T-cell (primary cell): Measurements from ENCODE around the gene TEX11. TPM values are rescaled to one million over a fixed set of nuclear protein-coding genes. Genes with fewer than 3 reads are reported as not detected.
"Not testable (repeated sequence)": the region's sequence is repeated elsewhere in the genome, so short reads cannot be mapped to it uniquely, and the experiment has no call there.

Experiments
- ATAC-seq, 4 experiments: fragments of 200-7000 bp in 3 of 4; fragments of 150-1000 bp in 1 of 4; cut with Tn5 transposase; replicated peaks in 1 of 4; 1 replicate in 3 of 4; 2 replicates in 1 of 4; pipeline ENCODE4 v1.10.0; 2021; ENCODE audit warnings: moderate library complexity in 3 of 4, mild to moderate bottlenecking in 2 of 4, moderate number of reproducible peaks in 1 of 4
- CTCF ChIA-PET, 2 donors: fragments of 300-600 bp; sonication (Branson Sonifier 250); formaldehyde crosslinking; loops; one replicate each; lab custom pipeline; 2022; ENCODE audit warnings: antibody characterized with exemption in 2 of 2; lab: Charles Lee
- POLR2A ChIA-PET, 2 donors: fragments of 300-600 bp; sonication (Branson Sonifier 250); formaldehyde crosslinking; loops; one replicate each; lab custom pipeline; 2022; ENCODE audit warnings: antibody characterized with exemption in 2 of 2; lab: Charles Lee
- DNase-seq, 35 experiments: peaks; one replicate each; pipeline versions ENCODE4 v3.0.0 to v3.0.0-alpha.2; 2013 to 2023
- H3K27ac ChIP-seq: one replicate; pipeline ENCODE4 v1.5.1; 2013; ENCODE audit warnings: low read length
- H3K27me3 ChIP-seq, 2 experiments: replicated peaks in 1 of 2; 1 replicate in 1 of 2; 2 replicates in 1 of 2; pipeline versions ENCODE4 v1.6.1 to v1.7.0; 2013; ENCODE audit warnings: low read length in 1 of 2, mixed read lengths in 1 of 2; ENCODE audit not compliant: control insufficient read depth in 2 of 2, insufficient read depth in 2 of 2; ENCODE audit errors: extremely low read depth in 1 of 2
- H3K36me3 ChIP-seq, 2 donors: 1 replicate in 1 of 2; 2 replicates in 1 of 2; pipeline versions ENCODE4 v1.6.1 to v1.7.0; 2013; ENCODE audit warnings: low read length in 1 of 2; ENCODE audit not compliant: control insufficient read depth in 2 of 2, insufficient read depth in 1 of 2; ENCODE audit errors: extremely low read depth in 1 of 2
- H3K4me1 ChIP-seq, 2 experiments: 1 replicate in 1 of 2; 2 replicates in 1 of 2; pipeline versions ENCODE4 v1.6.1 to v1.7.0; 2013; ENCODE audit warnings: low read length in 2 of 2, mixed read lengths in 1 of 2; ENCODE audit not compliant: insufficient read depth in 2 of 2, control insufficient read depth in 1 of 2; ENCODE audit errors: extremely low read depth in 1 of 2
- H3K4me3 ChIP-seq, 2 donors: 1 replicate in 1 of 2; 2 replicates in 1 of 2; pipeline versions ENCODE4 v1.5.1 to v1.7.0; 2013; ENCODE audit warnings: mild to moderate bottlenecking in 2 of 2, low read length in 1 of 2, moderate library complexity in 1 of 2; ENCODE audit not compliant: control insufficient read depth in 1 of 2; ENCODE audit errors: extremely low read depth in 1 of 2
- H3K9me3 ChIP-seq: 2 replicates; pipeline ENCODE4 v1.7.0; 2013
- H3K27ac Mint-ChIP-seq, 2 donors: one replicate each; pipeline ENCODE4 v1.8.0; 2020 to 2021; ENCODE audit warnings: mild to moderate bottlenecking in 2 of 2, mixed read lengths in 2 of 2
- H3K27me3 Mint-ChIP-seq, 2 donors: one replicate each; pipeline ENCODE4 v1.8.0; 2021 to 2022; ENCODE audit warnings: mixed read lengths in 2 of 2
- H3K36me3 Mint-ChIP-seq: one replicate; pipeline ENCODE4 v1.8.0; 2021; ENCODE audit warnings: mixed read lengths
- H3K4me1 Mint-ChIP-seq, 3 donors: one replicate each; pipeline ENCODE4 v1.8.0; 2020 to 2022; ENCODE audit warnings: mixed read lengths in 3 of 3, mild to moderate bottlenecking in 1 of 3
- H3K4me3 Mint-ChIP-seq, 3 donors: one replicate each; pipeline ENCODE4 v1.8.0; 2020 to 2022; ENCODE audit warnings: mild to moderate bottlenecking in 3 of 3, mixed read lengths in 3 of 3, moderate library complexity in 3 of 3
- H3K9me3 Mint-ChIP-seq, 3 donors: one replicate each; pipeline ENCODE4 v1.8.0; 2020 to 2022; ENCODE audit warnings: mixed read lengths in 3 of 3
- WGBS: methylation state at CpG from one replicate; pipeline ENCODE4 v1.1.5; 2013; ENCODE audit warnings: missing lambda C conversion rate; ENCODE audit not compliant: insufficient coverage; 5-methylcytosine and 5-hydroxymethylcytosine counted together
- total RNA-seq, 35 experiments: library from RNA in 6 of 35; stranded (reverse) in 6 of 35; fragments of 120-200 nt in 1 of 35; gene quantifications; one replicate each; pipeline versions ENCODE4 v1.2.1 to v1.2.4 and lab custom pipeline; 2013 to 2026

Gene TEX11
- total RNA-seq, 5 donors from 2014 or later (not counting 1 experiment from before 2014, with no cell fraction given): not detected

GRCh38 chrX:70672326-70672725, 236.2 kb downstream of the TEX11 start:
- Mint-ChIP-seq H3K27me3 (peaks cover 0 to 3% of the 10 kb centered on the region in 2 donors), H3K4me1 (no peaks in the 10 kb centered on the region), H3K36me3 (no peaks in the 10 kb centered on the region), H3K9me3 (no peaks in the 10 kb centered on the region), H3K4me3 (no peak overlapping the region), H3K27ac (no peak overlapping the region)
- no CpG with 5 or more reads among the region's 3 CpGs for WGBS
- ChIA-PET POLR2A (no interaction called here), CTCF (no interaction called here)
- H3K4me1 ChIP-seq: no peaks in the 10 kb centered on the region
- H3K4me3 ChIP-seq: no peak overlapping the region
- peaks cover 0 to 2% of the 10 kb centered on the region in 2 experiments for H3K27me3 ChIP-seq
- ATAC-seq: no peak
- no peak overlapping the region for H3K27ac ChIP-seq
- no peaks in the 10 kb centered on the region for H3K36me3 ChIP-seq
- no peak for DNase-seq
- H3K9me3 ChIP-seq: no peaks in the 10 kb centered on the region

- Mint-ChIP-seq H3K4me3 (no peak overlapping the region), H3K27me3 (peaks cover 0 to 10% of the 10 kb centered on the region in 2 donors), H3K4me1 (no peaks in the 10 kb centered on the region), H3K27ac (no peak overlapping the region), H3K9me3 (no peaks in the 10 kb centered on the region), H3K36me3 (no peaks in the 10 kb centered on the region)
- ATAC-seq: no peak
- no peaks in the 10 kb centered on the region for H3K36me3 ChIP-seq
- no peak overlapping the region for H3K27ac ChIP-seq
- CTCF ChIA-PET: no interaction called here
- DNase-seq: no peak
- H3K4me1 ChIP-seq: no peaks in the 10 kb centered on the region
- H3K27me3 ChIP-seq: peaks cover 0 to 2% of the 10 kb centered on the region in 2 experiments
- no peak overlapping the region for H3K4me3 ChIP-seq
- POLR2A ChIA-PET: no interaction called here
- H3K9me3 ChIP-seq: no peaks in the 10 kb centered on the region
Observed at GRCh38 chrX:70669120-70669519, 239.4 kb downstream of the TEX11 start.

- DNase-seq (peak in 2 of 35 experiments; percentile 1 to 34), ATAC-seq (no peak)
- POLR2A ChIA-PET: interaction anchor here in 1 of 2 donors (0.5 kb wide), 1 partner anchor 38 kb away, joined by 3 read pairs; no protein-coding TSS in a partner anchor
- Mint-ChIP-seq H3K27me3 (peaks cover 0 to 12% of the 10 kb centered on the region in 2 donors), H3K4me1 (peaks cover 0 to 9% (median 0%) of the 10 kb centered on the region in 3 donors), H3K9me3 (no peaks in the 10 kb centered on the region), H3K36me3 (no peaks in the 10 kb centered on the region), H3K27ac (no peak overlapping the region), H3K4me3 (no peak overlapping the region)
- WGBS: no CpG with 5 or more reads among the region's 1 CpG
- no peak overlapping the region for H3K27ac ChIP-seq
- H3K9me3 ChIP-seq: no peaks in the 10 kb centered on the region
- no peak overlapping the region for H3K4me3 ChIP-seq
- CTCF ChIA-PET: interaction anchor here (0.6 to 1.1 kb wide), 3 partner anchors 9 to 511 kb away, joined by 4 to 7 read pairs (median 5); no protein-coding TSS in a partner anchor
- no peaks in the 10 kb centered on the region for H3K4me1 ChIP-seq
- H3K27me3 ChIP-seq: peaks cover 0 to 2% of the 10 kb centered on the region in 2 experiments
- H3K36me3 ChIP-seq: no peaks in the 10 kb centered on the region
Observed at GRCh38 chrX:70664726-70665125, 243.8 kb downstream of the TEX11 start.

DNA sequence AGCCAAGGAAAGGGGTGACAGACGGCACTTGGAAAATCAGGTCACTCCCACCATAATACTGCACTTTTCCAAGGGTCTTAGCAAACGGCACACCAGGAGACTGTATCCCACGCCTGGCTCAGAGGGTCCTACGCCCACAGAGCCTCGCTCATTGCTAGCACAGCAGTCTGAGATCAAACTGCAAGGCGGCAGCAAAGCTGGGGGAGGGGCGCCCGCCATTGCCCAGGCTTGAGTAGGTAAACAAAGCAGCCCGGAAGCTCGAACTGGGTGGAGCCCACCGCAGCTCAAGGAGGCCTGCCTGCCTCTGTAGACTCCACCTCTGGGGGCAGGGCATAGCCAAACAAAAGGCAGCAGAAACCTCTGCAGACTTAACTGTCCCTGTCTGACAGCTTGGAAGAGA, 247.4 kb downstream of the TEX11 start:
- H3K36me3 ChIP-seq, H3K36me3 Mint-ChIP-seq, H3K9me3 ChIP-seq, H3K27ac Mint-ChIP-seq, H3K4me3 Mint-ChIP-seq, H3K4me3 ChIP-seq, POLR2A ChIA-PET, H3K9me3 Mint-ChIP-seq, H3K27me3 ChIP-seq, H3K27ac ChIP-seq, H3K27me3 Mint-ChIP-seq, ATAC-seq, CTCF ChIA-PET, H3K4me1 ChIP-seq: not testable (repeated sequence)
- no CpG with 5 or more reads among the region's 11 CpGs for WGBS
- peaks cover 0 to 14% (median 6%) of the 10 kb centered on the region in 3 donors for H3K4me1 Mint-ChIP-seq
- peak in 2 of 35 experiments; percentile 1 to 11 for DNase-seq

- H3K4me3 ChIP-seq, POLR2A ChIA-PET, H3K9me3 Mint-ChIP-seq, H3K27ac Mint-ChIP-seq, ATAC-seq, H3K4me3 Mint-ChIP-seq, H3K36me3 ChIP-seq, H3K36me3 Mint-ChIP-seq, H3K9me3 ChIP-seq, H3K27ac ChIP-seq, H3K27me3 Mint-ChIP-seq, DNase-seq, H3K4me1 ChIP-seq, H3K27me3 ChIP-seq: not testable (repeated sequence)
- CTCF ChIA-PET: interaction anchor here in 1 of 2 donors (0.8 kb wide), 1 partner anchor 8 kb away, joined by 3 read pairs; no protein-coding TSS in a partner anchor
- H3K4me1 Mint-ChIP-seq: peaks cover 0 to 16% (median 10%) of the 10 kb centered on the region in 3 donors
- no CpG with 5 or more reads among the region's 4 CpGs for WGBS
Observed at GRCh38 chrX:70657546-70657945, 251.0 kb downstream of the TEX11 start.

- DNase-seq (no peak), ATAC-seq (peak in 1 of 4 experiments; percentile 46)
- no peak overlapping the region for H3K4me3 ChIP-seq
- no peaks in the 10 kb centered on the region for H3K4me1 ChIP-seq
- Mint-ChIP-seq H3K4me1 (peaks cover 0 to 12% (median 10%) of the 10 kb centered on the region in 3 donors), H3K9me3 (no peaks in the 10 kb centered on the region), H3K27ac (peak overlapping the region; percentile 77 to 85), H3K27me3 (peaks cover 0 to 8% of the 10 kb centered on the region in 2 donors), H3K4me3 (no peak overlapping the region), H3K36me3 (no peaks in the 10 kb centered on the region)
- POLR2A ChIA-PET: no interaction called here
- WGBS: 17% methylated on average over 1 of the region's 4 CpGs
- H3K27ac ChIP-seq: no peak overlapping the region
- H3K9me3 ChIP-seq: no peaks in the 10 kb centered on the region
- H3K36me3 ChIP-seq: no peaks in the 10 kb centered on the region
- H3K27me3 ChIP-seq: no peaks in the 10 kb centered on the region
- CTCF ChIA-PET: interaction anchor here in 1 of 2 donors (0.6 kb wide), 1 partner anchor 8 kb away, joined by 5 read pairs; no protein-coding TSS in a partner anchor
Observed at GRCh38 chrX:70656304-70656703, 252.2 kb downstream of the TEX11 start.
